HG03457 (cell line): ENCODE data around the gene TUBA1C.

Experiments
- ATAC-seq: cut with Tn5 transposase; IDR thresholded peaks from one replicate; pipeline ENCODE4 v1.9.1; 2021; ENCODE audit warnings: moderate number of reproducible peaks; ENCODE audit not compliant: unreplicated experiment

TUBA1C gene

DNA sequence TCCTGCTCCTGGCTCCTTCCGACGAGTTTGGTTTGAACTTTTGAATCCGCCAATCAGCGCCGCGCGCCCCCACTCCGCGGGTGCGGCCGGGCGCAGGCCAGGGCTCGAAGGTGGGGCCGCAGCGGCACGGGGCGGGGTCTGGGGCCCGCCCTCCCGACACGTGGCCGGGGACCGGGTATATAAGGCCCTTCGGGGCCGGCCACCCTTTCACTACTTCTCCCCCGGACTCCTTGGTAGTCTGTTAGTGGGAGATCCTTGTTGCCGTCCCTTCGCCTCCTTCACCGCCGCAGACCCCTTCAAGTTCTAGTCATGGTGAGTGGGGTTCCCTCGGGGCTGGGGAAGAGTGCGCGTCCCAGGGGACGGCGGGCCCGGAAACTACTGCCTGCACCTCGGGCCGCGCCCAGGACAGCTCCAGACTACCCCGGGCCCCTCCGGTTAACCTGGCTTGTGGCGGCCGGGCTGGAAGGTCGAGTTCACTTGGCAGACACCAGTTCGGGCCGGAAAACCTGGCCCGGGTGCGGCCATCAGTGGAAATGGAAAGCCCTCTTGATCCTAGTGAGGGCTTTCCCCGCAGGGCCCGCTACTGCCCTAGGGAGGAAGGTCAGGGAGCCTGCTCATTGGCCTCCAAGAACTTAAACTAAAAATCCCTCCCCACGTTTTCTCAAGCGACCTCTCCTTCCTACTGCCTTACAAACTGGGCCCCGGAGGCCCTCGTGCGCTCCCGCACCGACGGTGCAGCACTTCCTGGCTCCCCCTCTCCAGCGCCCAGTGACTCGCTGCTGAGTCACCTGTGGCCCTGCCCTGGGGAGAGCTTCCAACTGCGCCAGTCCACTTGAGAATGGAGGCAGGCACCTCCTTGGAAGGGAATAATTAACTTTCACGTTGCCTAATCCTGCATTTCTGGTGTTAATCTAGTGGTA lies at the start of gene TUBA1C:
Gene TUBA1C, plus strand, starts transcription at position 210 of the 920 bp plus-strand sequence. Its CDS starts 100 bp downstream, at position 310.
- peak; percentile 80 for ATAC-seq

GRCh38 chr12:49219417-49220026 lies 45.4 kb upstream of the TUBA1C start:
- ATAC-seq, result no peak

DNA sequence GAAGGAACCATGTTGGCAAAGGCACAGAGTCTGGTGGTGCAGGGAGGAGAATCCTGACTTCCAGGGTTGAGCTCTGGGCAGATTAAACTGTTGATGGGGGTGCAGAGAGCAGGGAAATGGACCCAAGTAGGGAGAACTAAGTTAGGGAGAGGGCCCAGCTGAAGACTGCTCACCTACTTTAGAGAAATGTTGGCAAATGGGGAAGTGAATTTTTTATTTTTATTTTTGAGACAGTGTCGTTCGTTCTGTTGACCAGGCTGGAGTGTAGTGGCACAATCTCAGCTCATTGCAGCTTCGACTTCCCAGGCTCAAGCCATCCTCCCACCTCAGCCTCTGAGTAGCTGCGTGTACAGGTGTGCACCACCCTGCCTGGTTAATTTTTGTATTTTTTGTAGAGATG lies 43.9 kb upstream of the TUBA1C start:
- ATAC-seq, result no peak

DNA sequence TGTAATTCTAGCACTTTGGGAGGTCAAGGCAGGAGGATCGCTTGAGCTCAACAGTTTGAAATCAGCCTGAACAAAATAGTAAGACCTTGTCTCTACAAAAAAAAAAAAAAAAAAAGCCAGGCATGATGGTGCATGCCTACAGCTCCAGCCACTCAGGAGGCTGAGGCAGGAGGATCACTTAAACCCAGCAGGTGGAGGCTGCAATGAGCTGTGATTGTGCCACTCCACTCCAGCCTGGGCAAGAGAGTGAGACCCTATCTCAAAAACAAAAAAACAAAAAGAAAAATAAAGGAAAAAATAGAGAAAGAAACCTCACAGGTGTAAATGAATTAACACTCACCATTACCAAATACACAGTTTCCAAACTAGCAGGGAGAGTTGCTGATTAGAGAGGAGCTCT lies 41.8 kb upstream of the TUBA1C start:
- ATAC-seq, result no peak

DNA sequence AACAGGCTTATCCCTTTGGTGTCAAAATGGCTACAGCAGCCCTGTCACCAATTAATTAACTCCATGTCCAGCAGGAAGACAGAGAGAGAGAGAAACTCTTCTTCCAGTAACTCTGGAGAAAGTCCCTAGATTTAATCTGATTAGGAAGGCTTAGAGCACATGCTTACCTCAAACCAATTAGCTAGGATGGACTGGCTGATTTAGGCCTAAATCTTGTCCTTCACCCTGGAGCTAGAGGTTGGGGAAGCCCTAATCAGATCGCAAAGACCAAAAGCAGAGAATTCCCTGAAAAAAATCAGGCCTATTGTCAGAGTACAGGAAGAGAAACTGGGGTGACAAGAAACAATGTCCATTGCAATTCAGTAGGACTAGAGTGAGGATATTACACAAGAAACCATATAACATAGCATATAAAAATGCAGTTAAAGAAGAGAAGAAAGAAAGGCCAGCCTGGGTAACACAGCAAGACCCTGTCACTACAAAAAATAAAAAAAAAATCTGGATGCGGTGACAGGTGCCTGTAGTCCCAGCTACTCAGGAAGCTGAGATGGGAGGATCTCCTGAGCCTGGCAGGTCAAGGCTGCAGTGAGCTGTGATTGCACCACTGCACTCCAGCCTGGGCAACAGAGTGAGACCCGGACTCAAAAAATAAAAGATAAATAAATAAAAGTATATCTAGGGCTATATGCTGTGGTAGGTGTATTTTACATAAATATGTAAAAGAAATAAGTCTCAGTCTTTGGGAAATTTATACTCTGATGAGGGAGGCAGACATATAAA lies 41.1 kb upstream of the TUBA1C start:
- ATAC-seq, result no peak

DNA sequence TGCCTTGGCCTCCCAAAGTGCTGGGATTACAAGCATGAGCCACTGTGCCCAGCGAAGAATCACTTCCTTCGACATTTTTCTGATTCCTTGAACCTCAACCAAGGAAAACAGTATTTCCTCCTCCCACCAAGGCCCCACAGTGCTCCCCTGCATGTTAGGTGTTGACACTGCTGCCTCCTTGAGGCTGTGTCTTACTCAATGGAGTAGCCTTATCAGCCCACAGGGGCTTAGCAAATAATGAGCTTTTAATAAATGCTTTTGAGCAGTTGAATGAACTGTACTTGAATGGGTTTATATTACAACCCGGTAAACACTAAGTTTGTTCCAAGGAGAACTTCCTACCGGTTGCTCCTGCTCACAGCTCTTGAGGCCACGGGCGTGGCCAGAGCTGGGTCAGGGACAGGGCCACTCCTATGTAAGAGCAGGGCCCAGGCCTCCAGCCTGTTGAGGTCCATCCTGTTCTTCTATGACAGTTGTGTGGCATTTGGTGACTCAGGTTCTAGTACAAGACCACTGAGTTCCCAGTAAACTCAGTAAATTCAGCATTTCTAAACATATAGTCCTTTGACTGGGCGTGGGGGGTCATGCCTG lies 39.2 kb upstream of the TUBA1C start:
- no peak for ATAC-seq

GRCh38 chr12:49227713-49228112 lies 37.2 kb upstream of the TUBA1C start:
- no peak for ATAC-seq

- no peak for ATAC-seq
Measured at GRCh38 chr12:49228653-49229052, 36.2 kb upstream of the TUBA1C start.

DNA sequence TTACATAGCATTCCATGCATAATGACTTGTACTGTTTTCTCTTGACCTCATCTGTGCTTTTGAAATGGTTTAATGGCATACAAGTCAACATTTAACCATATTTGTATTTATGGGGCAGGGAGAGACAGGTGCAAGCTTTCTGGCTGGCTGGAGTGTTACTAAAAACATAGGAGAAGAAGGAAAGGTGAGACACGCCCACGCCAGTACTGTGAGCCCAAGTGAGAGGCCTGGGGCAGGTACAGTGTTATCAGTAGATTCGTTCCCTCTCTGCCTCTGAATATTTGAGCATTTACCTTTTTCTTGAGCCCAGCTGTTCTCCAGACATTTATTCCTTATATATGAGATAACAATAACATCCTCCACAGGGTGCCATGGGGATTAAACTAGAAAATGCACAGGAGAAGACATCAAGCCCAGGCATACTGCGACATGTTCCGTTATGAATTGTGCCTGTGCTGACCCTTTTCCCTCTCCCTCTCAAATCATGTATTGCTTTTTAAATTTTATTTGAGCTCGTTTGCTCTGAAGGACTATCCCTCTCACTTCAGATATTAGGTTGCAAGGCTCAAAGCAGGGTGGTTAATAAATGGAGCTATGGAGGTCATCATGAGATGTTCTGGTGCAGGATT lies 34.6 kb upstream of the TUBA1C start:
- no peak for ATAC-seq

GRCh38 chr12:49230805-49231194 lies 34.1 kb upstream of the TUBA1C start:
- ATAC-seq, result no peak

DNA sequence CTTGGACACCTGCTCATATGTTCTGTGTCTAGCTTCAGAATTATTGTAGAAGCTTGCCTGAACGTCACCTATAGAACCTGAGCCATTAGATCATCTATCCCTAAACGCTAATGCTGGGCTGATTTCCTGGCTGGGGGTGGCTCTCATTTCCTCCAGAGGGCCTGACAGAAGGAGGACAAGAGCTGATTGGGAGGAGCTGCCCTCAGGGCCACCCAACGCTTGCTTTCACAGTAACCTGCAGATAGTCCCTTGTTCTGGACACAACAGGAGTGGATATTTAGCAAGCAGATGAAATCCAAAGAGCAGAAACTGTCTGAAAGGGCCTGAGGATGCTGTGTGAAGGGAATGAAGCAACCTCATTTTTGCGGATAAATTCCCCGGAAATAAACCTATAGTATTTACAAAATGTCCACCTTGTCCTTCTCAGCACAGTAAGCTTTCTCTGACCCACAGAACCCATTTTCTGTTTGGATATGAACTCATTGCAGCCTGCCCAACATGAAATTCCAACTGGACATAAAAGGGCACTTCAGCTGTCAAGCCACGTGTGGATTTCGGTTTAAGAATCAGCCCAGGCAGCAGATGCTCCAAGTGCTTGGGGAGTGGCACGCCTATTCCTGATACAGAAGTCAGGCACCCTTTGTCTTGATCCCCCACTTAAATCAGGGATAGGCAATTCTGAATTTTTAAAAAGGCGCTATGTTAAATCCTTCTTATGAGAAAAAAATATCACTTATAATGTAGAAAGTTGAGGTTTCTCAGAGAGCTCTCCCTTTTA lies 32.8 kb upstream of the TUBA1C start:
- no peak for ATAC-seq

DNA sequence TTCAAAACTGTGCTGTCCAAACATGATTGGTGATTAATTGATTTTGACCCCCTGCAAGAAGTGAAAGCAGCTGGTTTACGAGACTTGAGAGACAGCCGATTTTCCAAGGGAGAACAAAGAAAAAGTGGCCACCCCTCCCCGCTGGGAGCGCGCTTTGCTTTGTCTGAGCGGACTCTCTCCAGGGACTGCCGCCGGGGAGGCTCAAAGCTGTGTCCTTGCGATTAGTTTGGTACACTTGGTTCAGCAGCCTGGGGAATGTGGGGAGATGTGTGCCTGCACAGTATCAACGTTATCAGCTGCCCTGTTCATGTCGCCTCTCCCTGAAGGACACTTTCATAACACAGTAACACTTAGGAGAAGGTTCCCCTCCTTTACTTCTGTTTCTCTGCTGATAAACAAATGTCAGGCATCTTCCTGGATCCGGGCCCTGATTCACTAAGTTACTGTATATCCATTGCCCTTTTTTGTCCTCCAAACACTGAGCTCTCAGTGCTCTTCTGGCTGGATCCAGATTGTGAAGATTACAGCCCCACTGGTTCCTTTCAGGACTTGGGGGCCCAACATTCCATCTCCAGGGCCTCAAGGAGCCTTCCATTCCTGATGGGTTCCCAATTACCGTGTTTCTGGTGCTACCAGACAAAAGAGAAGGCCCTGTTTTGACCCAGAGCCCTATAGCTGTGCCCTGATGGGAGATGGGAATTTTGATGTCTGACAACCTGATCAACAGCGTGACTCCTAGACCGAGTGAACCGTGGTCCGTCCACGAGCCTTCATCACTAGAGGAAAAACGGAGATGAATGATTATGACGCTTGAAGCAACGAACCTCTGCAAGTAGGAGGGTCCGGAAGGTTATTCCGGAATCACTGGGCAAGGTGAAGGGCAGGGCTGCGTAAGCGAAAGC lies 31.7 kb upstream of the TUBA1C start:
- no peak for ATAC-seq

- no peak for ATAC-seq
Measured at GRCh38 chr12:49233842-49234526, 30.9 kb upstream of the TUBA1C start.

GRCh38 chr12:49236423-49236822 lies 28.5 kb upstream of the TUBA1C start:
- no peak for ATAC-seq

DNA sequence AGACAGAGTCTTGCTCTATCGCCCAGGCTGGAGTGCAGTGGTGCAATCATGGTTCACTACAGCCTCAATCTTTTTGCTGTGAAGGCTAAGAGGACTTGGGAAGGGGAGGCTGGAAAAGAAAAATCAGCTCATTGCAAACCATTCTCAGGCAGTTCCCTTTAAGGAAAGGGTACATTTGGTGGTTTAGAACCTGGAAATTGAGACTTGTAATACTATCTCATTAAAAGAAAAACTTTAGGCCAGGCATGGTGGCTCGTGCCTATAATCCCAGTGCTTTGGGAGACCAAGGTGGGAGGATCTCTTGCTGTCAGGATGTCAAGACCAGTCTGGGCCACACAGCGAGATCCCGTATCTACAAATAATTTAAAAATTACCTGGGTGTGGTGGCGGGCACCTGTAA lies 21.3 kb upstream of the TUBA1C start:
- no peak for ATAC-seq

- ATAC-seq, result no peak
Measured at GRCh38 chr12:49244176-49244575, 20.7 kb upstream of the TUBA1C start.

GRCh38 chr12:49251357-49251756 lies 13.5 kb upstream of the TUBA1C start:
- ATAC-seq, result no peak

DNA sequence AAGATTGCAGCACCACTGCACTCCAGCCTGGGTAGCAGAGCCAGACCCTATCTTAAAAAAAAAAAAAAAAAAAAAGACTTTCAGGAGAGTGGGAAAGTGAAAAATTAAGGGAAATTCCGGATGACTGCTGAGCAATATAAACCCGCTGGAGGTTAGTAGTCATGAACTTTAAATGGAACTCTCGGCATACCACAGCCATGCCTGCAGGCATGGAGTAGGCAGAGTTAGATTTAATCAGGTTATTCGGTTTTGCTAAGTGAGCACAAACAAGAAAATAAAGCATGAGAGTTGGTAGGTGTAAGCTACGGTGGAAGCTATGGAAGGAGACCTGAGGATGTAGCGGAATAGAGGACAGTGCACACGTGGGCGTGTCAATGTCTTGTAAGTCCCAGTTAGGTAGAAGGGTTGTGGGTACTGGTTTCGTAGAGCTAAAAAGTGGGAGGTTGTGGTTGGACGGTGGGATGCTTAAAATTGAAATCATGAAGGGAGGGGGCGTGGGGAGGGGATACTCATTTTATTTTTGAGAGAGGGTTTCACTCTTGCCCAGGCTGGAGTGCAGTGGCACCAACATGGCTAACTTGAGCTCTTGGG lies 11.8 kb upstream of the TUBA1C start:
- no peak for ATAC-seq
